Liver (tissue), 9 donors: Measurements from ENCODE around the gene CLOCK. TPM values are rescaled to one million over a fixed set of nuclear protein-coding genes. Genes with fewer than 3 reads are reported as not detected.

Source experiments
- DNase-seq: peaks from one replicate; pipeline ENCODE4 v3.0.0-alpha.2; 2017; ENCODE audit warnings: low spot score
- H3K27ac ChIP-seq, 2 donors: one replicate each; pipeline ENCODE4 v1.7.0; 2013; ENCODE audit warnings: inconsistent platforms in 2 of 2, low read length in 2 of 2, control low read depth in 1 of 2, low read depth in 1 of 2, mild to moderate bottlenecking in 1 of 2
- H3K27me3 ChIP-seq, 4 donors: one replicate each; pipeline versions ENCODE4 v1.6.1 to v1.7.0; 2013; ENCODE audit warnings: low read length in 3 of 4, inconsistent platforms in 1 of 4, mild to moderate bottlenecking in 1 of 4, moderate library complexity in 1 of 4; ENCODE audit not compliant: control insufficient read depth in 4 of 4, insufficient read depth in 4 of 4
- H3K36me3 ChIP-seq, 4 donors: one replicate each; pipeline versions ENCODE4 v1.6.1 to v1.7.0; 2013; ENCODE audit warnings: low read length in 3 of 4, mild to moderate bottlenecking in 3 of 4, low read depth in 1 of 4, moderate library complexity in 1 of 4; ENCODE audit not compliant: control insufficient read depth in 4 of 4, insufficient read depth in 3 of 4
- H3K4me1 ChIP-seq, 4 donors: one replicate each; pipeline versions ENCODE4 v1.6.1 to v1.7.0; 2013; ENCODE audit warnings: low read length in 3 of 4, mild to moderate bottlenecking in 3 of 4, moderate library complexity in 1 of 4; ENCODE audit not compliant: control insufficient read depth in 4 of 4, insufficient read depth in 4 of 4
- H3K4me3 ChIP-seq, 3 donors: one replicate each; pipeline versions ENCODE4 v1.6.1 to v1.7.0; 2013; ENCODE audit warnings: low read length in 3 of 3, control low read depth in 1 of 3, low read depth in 1 of 3, mild to moderate bottlenecking in 1 of 3
- H3K9ac ChIP-seq, 2 donors: one replicate each; pipeline ENCODE4 v1.7.0; 2013; ENCODE audit warnings: low read length in 2 of 2, mild to moderate bottlenecking in 2 of 2, moderate library complexity in 2 of 2, control low read depth in 1 of 2, low read depth in 1 of 2
- H3K9me3 ChIP-seq, 4 donors: one replicate each; pipeline versions ENCODE4 v1.6.1 to v1.7.0; 2013; ENCODE audit warnings: low read length in 3 of 4; ENCODE audit not compliant: control insufficient read depth in 4 of 4
- CTCF ChIP-seq: fragments of 150-350 bp; IDR thresholded peaks from 2 replicates; pipeline ENCODE4 v1.5.1; 2017; ENCODE audit warnings: improper control_type of control experiment, low read depth, low read length; ENCODE audit not compliant: missing input control
- EGR1 ChIP-seq, 2 donors: IDR thresholded peaks; 2 replicates each; pipeline ENCODE4 v1.6.1; 2016 to 2018; ENCODE audit warnings: antibody characterized with exemption in 2 of 2, low read depth in 2 of 2
- FOXA1 ChIP-seq: IDR thresholded peaks from 2 replicates; pipeline ENCODE4 v1.6.1; 2016; ENCODE audit warnings: antibody characterized with exemption
- FOXA2 ChIP-seq: IDR thresholded peaks from 2 replicates; pipeline ENCODE4 v1.6.1; 2016; ENCODE audit warnings: antibody characterized with exemption
- GABPA ChIP-seq, 2 donors: IDR thresholded peaks in 1 of 2; conservative IDR thresholded peaks in 1 of 2; 2 replicates each; pipeline ENCODE4 v1.6.1; 2016; ENCODE audit warnings: antibody characterized with exemption in 2 of 2, mild to moderate bottlenecking in 1 of 2, moderate library complexity in 1 of 2
- HNF4A ChIP-seq, 2 donors: conservative IDR thresholded peaks; 2 replicates each; pipeline ENCODE4 v1.6.1; 2016; ENCODE audit warnings: antibody characterized with exemption in 2 of 2, mild to moderate bottlenecking in 2 of 2
- HNF4G ChIP-seq: IDR thresholded peaks from 2 replicates; pipeline ENCODE4 v1.6.1; 2016; ENCODE audit warnings: antibody characterized with exemption
- JUND ChIP-seq, 2 donors: IDR thresholded peaks; 2 replicates each; pipeline ENCODE4 v1.6.1; 2016; ENCODE audit warnings: antibody characterized with exemption in 2 of 2
- NR2F2 ChIP-seq: IDR thresholded peaks from 2 replicates; pipeline ENCODE4 v1.6.1; 2016; ENCODE audit warnings: antibody characterized with exemption
- RXRA ChIP-seq, 2 donors: IDR thresholded peaks; 2 replicates each; pipeline ENCODE4 v1.6.1; 2017 to 2018; ENCODE audit warnings: antibody characterized with exemption in 2 of 2, mild to moderate bottlenecking in 1 of 2
- SP1 ChIP-seq: IDR thresholded peaks from 2 replicates; pipeline ENCODE4 v1.6.1; 2018; ENCODE audit warnings: antibody characterized with exemption, mild to moderate bottlenecking
- TAF1 ChIP-seq: conservative IDR thresholded peaks from 2 replicates; pipeline ENCODE4 v1.6.1; 2016; ENCODE audit warnings: antibody characterized with exemption, mild to moderate bottlenecking
- ZBTB33 ChIP-seq: IDR thresholded peaks from 2 replicates; pipeline ENCODE4 v1.6.1; 2016; ENCODE audit warnings: antibody characterized with exemption
- WGBS: extraction: QIAGEN DNeasy Blood & Tissue Kit; methylation state at CpG from one replicate; pipeline ENCODE4 v1.1.7; 2013; 5-methylcytosine and 5-hydroxymethylcytosine counted together
- polyA plus RNA-seq, 2 donors: library from polyadenylated mRNA; stranded (reverse) in 1 of 2; unstranded in 1 of 2; fragments of 200-250 nt in 1 of 2; fragments of >200 nt in 1 of 2; fragmentation: Nextera tagmentation in 1 of 2; extraction: Ambion mirVana in 1 of 2; gene quantifications; one replicate each; pipeline versions ENCODE4 v1.2.1 to v1.2.3, GENCODE V29; 2013 to 2015
- total RNA-seq, 2 donors: library from RNA; depleted of rRNA; stranded (reverse); fragments of >200 nt; gene quantifications; one replicate each; pipeline ENCODE4 v1.2.3, GENCODE V29; 2014
- TF ChIP-seq, protein P1 (sequence below): IDR thresholded peaks from 2 replicates; pipeline ENCODE4 v1.6.1; 2016; ENCODE audit warnings: antibody characterized with exemption, mild to moderate bottlenecking
- TF ChIP-seq, protein P2 (sequence below): IDR thresholded peaks from 2 replicates; pipeline ENCODE4 v1.6.1; 2016; ENCODE audit warnings: antibody characterized with exemption
- TF ChIP-seq, protein P3 (sequence below): IDR thresholded peaks from 2 replicates; pipeline ENCODE4 v1.6.1; 2016; ENCODE audit warnings: antibody characterized with exemption
- donor health status: healthy.
- donor health status: healthy.
- donor health status: healthy.
- donor health status: healthy.
- donor health status: healthy.

Gene CLOCK
- total and polyA plus RNA-seq, 4 donors, result 5.1 to 19.4 (median 6.1) TPM

DNA sequence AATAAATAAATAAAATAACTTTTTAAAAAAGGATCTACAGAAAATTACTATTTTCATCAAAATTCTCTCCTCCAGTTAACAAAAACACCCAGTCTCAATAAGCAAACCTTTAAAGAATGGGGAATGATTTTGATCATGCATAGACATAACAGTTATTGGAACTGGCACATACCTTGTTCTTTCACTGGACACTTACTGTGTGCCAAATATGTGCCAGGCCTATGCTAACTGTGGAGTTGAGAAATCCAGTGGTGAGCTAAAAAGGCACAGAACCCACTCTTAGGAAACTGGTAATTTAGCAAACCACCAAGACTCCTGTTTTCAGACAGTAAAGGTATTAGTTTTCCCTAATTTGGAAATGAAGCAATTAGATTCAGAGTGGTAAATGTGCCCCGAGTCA is 39.1 kb downstream of the CLOCK start:
- H3K27me3 ChIP-seq, result no peaks in the 10 kb centered on the region
- H3K9me3 ChIP-seq, result no peaks in the 10 kb centered on the region
- H3K4me1 ChIP-seq, result no peaks in the 10 kb centered on the region
- no peak for DNase-seq
- 99% methylated on average over 1 of the region's 1 CpG for WGBS
- peaks cover 0 to 2% (median 0%) of the 10 kb centered on the region in 4 donors for H3K36me3 ChIP-seq
- H3K4me3 ChIP-seq, result no peak overlapping the region
- H3K27ac ChIP-seq, result no peak overlapping the region
- H3K9ac ChIP-seq, result no peak overlapping the region
- TF ChIP-seq CTCF, result no peak
- TF ChIP-seq JUND (IDR thresholded peaks at IDR 0.05), result no peak
- no peak for TF ChIP-seq NR2F2

DNA sequence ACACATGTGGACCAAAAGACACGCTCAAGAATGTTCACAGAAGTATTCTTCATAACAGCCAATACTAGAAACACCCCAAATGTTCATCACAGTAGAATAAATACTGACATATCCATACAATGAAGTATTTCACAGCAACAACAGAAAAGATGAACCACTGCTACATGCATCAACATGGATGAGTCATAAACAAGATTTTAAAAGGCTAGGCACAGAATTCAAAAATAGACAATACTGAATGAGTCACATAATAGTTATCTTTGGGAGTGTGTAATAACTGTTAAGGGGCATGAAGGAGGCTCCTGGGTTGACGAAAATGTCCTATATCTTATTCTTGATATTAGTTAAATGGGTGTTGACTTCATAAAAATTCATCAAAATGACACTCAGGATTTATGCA is 43.5 kb downstream of the CLOCK start:
- 95% methylated on average over 2 of the region's 2 CpGs for WGBS
- no peak overlapping the region for H3K9ac ChIP-seq
- H3K36me3 ChIP-seq, result no peaks in the 10 kb centered on the region
- H3K27me3 ChIP-seq, result no peaks in the 10 kb centered on the region
- no peak overlapping the region for H3K27ac ChIP-seq
- no peak for DNase-seq
- no peak overlapping the region for H3K4me3 ChIP-seq
- TF ChIP-seq, protein P1, sequence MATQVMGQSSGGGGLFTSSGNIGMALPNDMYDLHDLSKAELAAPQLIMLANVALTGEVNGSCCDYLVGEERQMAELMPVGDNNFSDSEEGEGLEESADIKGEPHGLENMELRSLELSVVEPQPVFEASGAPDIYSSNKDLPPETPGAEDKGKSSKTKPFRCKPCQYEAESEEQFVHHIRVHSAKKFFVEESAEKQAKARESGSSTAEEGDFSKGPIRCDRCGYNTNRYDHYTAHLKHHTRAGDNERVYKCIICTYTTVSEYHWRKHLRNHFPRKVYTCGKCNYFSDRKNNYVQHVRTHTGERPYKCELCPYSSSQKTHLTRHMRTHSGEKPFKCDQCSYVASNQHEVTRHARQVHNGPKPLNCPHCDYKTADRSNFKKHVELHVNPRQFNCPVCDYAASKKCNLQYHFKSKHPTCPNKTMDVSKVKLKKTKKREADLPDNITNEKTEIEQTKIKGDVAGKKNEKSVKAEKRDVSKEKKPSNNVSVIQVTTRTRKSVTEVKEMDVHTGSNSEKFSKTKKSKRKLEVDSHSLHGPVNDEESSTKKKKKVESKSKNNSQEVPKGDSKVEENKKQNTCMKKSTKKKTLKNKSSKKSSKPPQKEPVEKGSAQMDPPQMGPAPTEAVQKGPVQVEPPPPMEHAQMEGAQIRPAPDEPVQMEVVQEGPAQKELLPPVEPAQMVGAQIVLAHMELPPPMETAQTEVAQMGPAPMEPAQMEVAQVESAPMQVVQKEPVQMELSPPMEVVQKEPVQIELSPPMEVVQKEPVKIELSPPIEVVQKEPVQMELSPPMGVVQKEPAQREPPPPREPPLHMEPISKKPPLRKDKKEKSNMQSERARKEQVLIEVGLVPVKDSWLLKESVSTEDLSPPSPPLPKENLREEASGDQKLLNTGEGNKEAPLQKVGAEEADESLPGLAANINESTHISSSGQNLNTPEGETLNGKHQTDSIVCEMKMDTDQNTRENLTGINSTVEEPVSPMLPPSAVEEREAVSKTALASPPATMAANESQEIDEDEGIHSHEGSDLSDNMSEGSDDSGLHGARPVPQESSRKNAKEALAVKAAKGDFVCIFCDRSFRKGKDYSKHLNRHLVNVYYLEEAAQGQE, result no peak
- TF ChIP-seq SP1, result no peak
- no peak for TF ChIP-seq HNF4G
- no peak for TF ChIP-seq HNF4A (conservative IDR thresholded peaks at IDR 0.05)
- TF ChIP-seq FOXA1, result no peak
- TF ChIP-seq JUND (IDR thresholded peaks at IDR 0.05), result no peak
- TF ChIP-seq, protein P2, sequence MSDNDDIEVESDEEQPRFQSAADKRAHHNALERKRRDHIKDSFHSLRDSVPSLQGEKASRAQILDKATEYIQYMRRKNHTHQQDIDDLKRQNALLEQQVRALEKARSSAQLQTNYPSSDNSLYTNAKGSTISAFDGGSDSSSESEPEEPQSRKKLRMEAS, result no peak
- H3K9me3 ChIP-seq, result no peaks in the 10 kb centered on the region
- no peaks in the 10 kb centered on the region for H3K4me1 ChIP-seq

- DNase-seq, result no peak
- no peaks in the 10 kb centered on the region for H3K27me3 ChIP-seq
- no peak overlapping the region for H3K4me3 ChIP-seq
- H3K9ac ChIP-seq, result no peak overlapping the region
- H3K27ac ChIP-seq, result no peak overlapping the region
- WGBS, result 93% methylated on average over 2 of the region's 2 CpGs
- no peaks in the 10 kb centered on the region for H3K36me3 ChIP-seq
- H3K4me1 ChIP-seq, result no peaks in the 10 kb centered on the region
- H3K9me3 ChIP-seq, result no peaks in the 10 kb centered on the region
- TF ChIP-seq, protein P3, sequence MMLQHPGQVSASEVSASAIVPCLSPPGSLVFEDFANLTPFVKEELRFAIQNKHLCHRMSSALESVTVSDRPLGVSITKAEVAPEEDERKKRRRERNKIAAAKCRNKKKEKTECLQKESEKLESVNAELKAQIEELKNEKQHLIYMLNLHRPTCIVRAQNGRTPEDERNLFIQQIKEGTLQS, result no peak
- TF ChIP-seq, protein P2, result no peak
- no peak for TF ChIP-seq FOXA2
- TF ChIP-seq, protein P1, result no peak
- no peak for TF ChIP-seq EGR1 (IDR thresholded peaks at IDR 0.05; ENCODE audit: low read depth in 2 of 2)
- TF ChIP-seq NR2F2, result no peak
- no peak for TF ChIP-seq GABPA (IDR thresholded peaks at IDR 0.05 in 1 of 2, conservative IDR thresholded peaks at IDR 0.05 in 1 of 2)
- TF ChIP-seq RXRA (IDR thresholded peaks at IDR 0.05), result no peak
- no peak for TF ChIP-seq ZBTB33
- no peak for TF ChIP-seq TAF1
Observed at GRCh38 chr4:55500072-55500471, 46.6 kb downstream of the CLOCK start.
